HG03139 (cell line): Measurements from ENCODE around the gene TIAL1.
A peak's percentile ranks its signal among the peaks of the same experiment; 100 is the strongest.
"Not testable (repeated sequence)": the region's sequence is repeated elsewhere in the genome, so short reads cannot be mapped to it uniquely, and the experiment has no call there.

Experiments used
- ATAC-seq: cut with Tn5 transposase; IDR thresholded peaks from one replicate; pipeline ENCODE4 v1.9.1; 2021; ENCODE audit not compliant: unreplicated experiment

TIAL1 gene

DNA sequence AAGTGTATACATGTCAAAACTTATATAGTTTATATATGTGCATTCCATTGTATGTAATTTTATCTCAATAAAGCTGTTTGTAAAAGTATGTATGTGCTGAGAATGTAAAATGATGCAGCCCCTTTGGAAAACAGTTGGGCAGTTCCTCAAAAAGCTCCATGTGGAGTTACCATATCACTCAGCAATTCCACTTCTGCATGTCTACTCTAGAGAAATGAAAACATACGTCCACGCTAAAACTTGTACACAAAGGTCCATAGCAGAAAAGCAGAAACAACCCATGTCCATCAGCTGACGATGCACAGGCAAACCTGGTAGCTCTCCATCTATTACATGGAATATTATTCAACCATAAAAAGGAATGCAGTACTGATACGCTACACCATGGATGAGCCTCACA is 45.9 kb downstream of the TIAL1 start:
- ATAC-seq = no peak

DNA sequence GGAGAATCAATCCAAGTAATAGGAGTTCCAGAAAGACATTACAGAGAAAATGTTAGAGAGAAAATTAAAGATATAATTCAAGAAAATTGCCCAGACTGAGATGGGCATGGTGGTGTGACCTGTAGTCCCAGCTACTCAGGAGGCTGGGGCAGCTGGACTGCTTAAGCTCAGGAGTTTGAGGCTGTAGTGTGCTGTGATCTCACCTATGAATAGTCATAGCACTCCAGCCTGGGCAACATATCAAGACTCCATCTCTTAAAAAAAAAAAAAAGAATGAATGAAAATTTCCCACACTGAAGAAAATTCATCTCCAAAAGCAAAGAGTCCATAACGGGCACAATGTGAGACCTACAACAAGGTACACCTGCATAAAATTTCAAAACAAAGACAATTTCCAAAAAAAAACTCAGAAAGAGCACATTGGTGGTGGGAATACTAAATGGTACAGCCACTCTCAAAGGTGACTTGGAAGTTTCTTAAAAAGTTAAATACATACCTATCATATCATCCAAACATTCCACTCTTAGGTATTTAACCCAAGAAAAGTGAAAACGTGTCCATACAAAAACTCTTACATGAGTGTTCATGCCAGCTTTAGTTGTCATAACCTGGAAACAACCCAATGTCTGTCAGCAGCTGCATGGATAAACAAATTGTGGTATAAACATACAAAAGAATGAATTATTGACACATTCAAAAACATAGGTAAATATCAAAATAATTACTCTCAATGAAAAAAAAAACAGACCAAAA is 47.3 kb downstream of the TIAL1 start:
- no peak for ATAC-seq

DNA sequence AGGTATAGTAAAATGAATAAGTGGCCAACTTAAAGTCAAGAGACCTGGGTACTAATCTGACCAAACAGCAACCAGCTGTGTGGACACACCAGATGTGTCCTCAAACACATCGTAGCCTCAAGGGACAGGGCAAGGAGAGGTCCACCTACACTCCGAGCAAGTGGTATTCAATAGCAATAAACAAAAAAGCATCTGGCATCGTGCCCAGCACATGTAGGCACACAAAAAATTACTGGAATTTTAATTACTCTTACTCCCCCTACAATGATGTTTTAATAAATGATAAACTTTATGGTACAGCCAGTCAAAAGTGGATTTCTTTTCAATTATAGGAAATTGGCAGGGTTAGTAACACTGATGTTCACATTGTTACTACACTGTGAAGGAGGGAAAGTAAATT is 50.8 kb downstream of the TIAL1 start:
- no peak for ATAC-seq

DNA sequence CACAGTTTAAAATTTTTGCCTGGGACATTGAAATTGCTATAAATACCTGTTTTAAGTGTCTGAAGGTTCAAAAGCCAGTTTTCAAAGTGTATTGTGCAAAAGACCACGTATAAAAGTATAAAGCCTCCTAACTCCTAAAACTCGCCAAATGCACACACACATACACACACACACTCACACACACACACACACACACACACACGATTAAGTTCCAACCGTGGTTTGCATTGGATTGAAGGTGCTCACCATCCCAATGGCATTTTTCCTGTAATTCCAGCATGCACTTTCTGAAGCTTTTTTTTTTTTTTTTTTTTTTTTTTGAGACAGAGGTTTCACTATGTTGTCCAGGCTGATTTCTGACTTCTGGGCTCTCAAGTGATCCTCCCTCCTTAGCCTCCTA is 51.5 kb downstream of the TIAL1 start:
- ATAC-seq = no peak

DNA sequence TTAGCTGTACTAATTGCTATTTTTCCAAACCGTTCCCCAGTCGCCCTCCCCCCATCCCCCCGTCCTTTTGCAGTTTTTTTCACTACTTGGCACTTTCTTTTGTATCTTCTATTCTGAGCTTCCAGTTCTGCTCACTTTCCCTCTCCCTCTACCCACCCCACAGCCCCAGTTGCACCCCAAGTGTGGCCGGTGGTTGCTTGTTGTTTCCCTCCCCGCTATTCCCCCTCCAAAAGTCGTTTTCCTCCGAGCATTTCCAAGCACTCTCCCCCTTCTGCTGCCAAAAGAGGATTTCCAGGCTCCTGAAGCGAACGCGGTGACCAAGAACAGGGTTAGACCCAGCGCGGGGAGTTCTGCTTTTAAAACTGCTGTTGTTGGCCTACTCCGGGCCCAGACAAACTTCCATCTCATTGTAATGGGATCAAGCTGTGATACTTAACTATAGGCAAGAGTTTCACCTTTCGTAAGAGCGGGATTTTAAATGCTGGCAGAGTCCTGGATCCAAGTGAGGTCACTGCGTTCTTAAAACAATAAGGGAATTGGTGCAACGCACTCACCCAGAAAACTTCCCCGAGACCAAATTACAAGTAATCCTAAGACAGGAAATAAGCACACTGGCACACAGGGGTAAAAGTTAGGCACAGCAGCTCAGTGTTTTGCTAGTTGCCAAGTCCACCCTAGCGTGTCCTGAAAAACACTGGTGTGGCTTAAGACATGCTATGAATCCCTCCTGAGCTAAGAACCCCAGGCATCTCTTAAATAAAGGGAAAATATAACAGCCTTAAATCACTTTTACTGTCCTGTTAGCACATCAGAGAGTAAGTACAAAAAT is 52.7 kb downstream of the TIAL1 start:
- no peak for ATAC-seq

DNA sequence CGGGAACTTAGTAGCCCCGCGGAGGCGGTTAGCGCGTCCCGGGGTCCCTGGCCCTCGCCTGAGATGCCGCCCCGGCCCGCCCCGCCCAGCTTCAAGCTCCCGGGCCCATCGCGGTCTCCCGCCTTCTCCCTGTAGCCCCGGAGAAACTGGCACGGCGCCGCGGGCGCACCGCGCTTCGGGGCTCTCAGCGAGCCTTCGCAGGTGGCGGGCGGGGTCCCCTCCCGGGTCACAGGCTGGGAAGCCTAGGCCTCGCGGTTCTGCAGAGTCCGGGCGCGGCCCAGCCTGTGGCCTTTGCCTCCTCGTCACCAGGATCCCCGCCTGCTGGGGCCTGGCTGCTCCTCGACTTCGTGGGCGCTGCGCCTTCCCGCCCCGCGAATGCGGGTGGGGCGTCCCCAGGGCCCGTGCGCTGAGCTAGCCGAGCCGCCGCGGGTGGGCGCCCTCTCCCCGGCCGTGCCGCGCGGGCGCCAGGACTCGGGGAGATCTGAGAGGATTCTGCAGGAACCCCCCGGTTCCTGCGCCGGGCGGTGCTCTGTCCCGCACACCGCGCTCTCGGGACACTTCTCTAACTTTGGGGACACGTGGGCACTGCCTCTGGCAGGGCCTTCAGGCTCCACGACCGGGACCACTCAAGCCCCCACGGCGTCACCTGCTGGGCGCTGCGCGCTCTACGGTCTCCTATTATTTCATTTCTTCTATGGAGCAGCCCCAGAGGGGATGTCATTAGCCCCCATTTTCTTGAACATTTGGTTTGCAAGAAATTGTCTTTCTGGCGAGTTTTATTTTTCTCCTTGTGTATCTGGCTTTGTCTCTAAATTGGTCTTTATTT is 53.6 kb downstream of the TIAL1 start:
- ATAC-seq = peak; percentile 40

DNA sequence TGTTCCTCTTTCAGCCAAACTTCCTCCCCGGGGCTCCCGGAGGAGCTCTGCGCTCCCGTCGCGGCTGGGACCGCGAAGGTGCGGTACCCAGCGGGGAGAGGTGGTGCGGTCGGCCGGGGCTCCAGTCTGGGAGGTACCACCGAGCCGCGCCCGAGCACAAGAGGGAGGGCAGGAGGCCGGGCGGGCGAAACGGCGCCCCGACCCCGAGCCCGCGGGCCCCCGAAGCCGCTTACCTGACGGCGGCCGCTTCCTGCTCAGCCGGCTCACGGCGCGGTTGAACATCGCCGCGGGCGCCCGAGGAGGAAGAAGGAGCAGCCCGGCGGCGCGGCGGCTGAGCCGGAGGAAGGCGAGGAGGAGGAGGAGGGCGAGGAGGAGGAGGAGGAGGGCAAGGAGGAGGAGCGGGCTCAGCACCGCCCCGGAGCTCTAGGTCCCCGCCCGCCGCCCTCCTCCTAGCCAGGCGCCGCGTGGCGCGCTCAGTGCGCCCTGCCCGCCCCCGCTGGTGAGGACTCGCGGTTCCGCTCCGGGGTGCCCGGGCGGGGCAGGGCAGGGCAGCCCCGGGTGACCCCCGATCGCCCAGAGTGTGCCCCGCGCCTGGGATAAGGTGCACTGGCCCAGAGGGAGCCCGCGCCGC is 54.3 kb downstream of the TIAL1 start, which contains the start of gene RGS10:
Gene RGS10, minus strand, starts transcription at position 363 of the 631 bp plus-strand sequence. Its CDS starts 81 bp downstream, at position 282.
- peak; percentile 68 for ATAC-seq

DNA sequence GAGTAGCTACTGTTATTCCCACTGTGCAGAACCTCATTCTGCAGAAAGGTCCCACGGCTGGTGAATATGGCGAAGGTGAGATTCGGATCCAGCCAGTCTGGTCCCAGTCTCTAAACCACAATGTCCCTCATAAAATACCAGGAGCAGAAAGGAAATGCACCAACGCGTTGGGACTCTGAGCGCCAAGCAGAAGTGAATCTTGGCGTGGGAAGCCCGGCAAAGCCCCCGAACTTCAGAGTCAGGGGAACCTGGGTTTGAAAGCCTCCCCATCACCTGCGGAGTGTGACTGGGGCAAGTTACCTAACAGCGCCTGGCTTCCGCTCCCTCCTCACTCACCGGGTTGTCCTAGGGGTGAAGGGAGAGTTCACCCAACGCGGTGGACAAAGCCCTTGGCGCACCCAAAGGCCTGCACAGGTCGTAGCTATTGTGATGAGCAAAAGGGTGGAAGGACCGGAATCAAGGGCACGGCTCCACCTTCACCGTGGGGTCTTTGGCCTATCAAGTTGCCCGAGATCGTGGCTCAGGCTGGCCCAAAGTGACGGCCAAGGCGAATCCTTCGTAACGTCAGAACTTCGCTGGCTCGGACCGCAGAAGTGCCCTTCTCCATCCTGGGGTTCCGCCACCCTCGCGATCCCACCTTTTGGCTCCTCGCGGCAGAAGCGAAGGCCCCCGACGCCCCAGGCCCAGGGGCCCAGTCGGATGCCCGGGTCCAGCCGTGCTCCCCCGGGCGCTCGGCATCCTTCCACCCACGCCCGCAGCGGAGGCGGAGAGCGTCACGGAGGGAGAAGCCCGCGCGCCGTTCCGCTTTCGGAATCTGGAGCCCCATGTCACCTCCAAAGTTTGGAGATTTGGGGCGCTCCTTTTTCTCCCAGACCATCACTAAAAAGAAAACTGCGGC is 55.1 kb downstream of the TIAL1 start:
- ATAC-seq = no peak

DNA sequence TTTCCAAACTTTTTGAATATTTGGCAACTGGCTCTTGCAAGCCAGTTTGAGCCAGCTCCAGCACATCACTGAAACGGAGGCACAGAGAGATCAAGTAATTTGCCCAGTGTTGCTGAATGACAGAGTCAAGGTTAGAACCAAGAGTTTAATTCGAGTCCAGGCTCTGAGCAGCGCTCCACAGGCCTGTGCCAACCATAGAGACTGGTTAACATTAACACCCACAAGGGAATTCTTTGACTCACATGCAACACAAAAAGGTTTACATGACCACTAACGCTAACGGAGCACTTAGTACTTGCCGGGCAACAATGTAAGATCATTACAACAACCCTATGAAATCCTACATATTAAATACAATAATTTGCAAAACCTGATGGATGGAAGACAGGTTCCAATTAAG is 55.7 kb downstream of the TIAL1 start:
- ATAC-seq = no peak

DNA sequence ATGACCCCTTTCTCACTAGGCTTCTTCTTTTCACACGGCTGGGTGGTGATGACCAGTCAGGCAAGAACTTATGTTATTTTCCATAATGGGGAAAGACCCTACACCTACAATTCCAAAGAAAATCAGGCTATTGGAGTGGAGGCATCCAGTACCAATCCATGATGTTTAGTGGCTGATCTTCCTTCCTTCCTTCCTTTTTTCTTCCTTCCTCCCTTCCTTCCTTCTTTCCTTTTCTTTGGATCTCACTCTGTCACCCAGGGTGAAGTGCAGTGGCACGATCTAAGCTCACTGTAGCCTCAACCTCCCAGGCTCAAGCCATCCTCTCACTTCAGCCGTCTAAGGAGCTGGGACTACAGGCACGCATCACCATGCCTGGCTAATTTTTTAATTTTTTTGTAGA is 56.7 kb downstream of the TIAL1 start:
- no peak for ATAC-seq

DNA sequence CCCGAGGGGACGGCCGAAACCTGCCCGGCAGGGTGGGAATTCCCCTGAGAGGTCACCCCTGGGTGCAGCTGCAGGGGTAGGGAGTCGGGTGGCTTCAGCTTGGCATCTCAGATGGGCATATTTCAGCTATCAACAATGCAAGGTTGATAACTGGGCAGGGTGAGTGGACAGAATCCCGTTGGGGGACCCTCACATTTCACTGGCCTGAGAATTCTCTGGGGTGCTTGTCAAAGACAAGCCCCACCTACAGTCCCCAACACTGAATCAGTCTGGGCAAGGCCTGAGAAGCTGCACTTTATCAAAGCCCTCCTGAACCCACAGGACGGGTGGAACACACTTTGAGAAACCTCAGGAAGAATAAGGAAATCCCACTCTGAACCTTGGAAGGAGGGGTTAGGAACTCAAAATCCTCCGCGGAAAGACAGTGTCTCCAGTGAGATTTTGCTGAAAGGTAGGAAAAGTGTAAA is 57.4 kb downstream of the TIAL1 start:
- no peak for ATAC-seq

DNA sequence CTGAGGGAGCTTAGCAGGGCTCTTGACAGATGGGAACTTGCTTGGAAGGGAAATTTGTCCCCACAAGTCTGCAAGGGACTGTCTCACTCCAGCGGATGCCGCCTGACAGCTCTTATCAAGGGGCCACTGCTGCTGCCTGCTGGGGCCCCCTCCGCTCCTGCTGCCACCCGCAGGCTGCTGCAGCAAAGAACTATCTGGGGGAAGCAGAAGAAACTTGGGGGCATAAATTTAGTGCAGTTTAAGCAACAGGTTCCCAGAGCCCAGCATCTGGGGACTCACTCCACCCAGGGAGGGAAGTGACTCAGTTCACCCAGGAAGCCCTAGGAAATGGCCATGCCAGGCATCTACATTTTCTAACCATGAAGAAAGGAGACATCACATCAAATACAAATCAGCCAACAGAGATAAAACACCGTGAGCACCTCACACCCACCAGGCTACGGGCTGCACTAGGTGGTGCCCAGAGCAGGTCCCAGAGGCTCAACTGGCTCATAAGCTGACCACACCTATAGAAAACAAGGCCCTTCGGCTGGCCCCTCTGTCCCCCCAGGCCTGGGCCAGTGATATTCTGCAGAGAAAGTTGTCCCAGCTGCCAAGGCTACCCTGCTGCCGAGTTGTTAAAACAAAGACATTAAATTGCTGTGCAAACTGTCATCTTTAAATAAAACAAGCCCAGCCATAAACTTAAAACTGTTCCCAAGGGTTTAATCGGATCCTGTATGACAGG is 58.0 kb downstream of the TIAL1 start:
- ATAC-seq = no peak

DNA sequence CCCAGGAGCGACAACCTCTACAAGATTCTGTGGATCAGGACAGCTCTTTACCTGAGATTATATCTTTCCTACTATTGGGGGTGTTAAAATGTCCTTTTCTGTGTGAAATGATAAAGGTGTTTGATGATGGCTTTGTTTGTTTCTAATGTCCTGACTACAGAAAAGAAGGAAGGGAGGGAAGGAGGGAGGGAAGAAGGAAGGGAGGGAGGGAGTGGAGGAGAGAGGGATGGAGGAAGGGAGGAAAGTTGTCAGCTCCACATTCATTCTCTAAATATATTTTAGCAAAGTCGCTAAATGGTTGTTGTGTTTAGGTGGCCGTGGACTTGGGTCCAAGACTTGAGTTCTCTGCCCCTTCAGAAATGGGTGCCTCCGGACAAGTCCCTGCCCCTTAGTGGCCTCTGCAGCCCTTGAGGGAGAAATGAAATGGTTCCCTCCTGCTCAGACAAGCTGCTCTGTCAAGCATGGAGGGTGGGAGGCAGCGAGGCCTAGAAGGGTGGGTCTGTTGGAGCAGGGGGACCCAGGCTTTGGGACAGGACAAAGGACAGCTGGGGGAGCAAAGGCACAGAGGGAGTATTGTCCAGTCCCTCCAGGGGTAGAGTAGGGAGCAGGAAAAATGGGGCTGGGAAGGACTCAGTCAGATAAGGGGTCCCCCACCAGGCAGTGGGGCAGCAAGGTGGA is 58.7 kb downstream of the TIAL1 start:
- ATAC-seq = no peak

DNA sequence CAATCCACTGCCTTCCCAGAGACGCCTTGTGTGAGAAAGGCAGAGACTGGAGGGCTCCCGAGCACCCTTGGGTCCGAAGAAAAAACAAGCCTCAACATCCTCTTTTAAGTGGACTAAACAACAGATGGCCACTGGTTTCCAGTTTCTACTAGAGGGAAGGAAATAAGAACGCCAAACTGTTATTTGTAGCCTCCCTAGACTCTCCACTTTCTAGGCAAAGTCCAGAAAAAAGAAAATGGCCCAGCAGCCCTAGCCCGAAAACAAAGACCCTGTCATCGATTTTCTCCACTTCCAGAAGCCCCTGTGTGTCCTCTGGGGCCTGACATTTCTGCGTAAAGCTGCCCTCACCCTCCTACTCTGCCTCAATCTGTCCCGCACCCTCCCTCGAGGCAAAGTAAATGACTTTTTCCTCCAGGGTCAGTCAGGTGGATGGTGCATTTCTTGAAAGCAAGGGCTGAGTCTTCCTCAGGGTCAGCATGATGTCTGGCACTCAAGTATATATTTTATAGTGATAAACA is 60.2 kb downstream of the TIAL1 start:
- ATAC-seq = no peak

DNA sequence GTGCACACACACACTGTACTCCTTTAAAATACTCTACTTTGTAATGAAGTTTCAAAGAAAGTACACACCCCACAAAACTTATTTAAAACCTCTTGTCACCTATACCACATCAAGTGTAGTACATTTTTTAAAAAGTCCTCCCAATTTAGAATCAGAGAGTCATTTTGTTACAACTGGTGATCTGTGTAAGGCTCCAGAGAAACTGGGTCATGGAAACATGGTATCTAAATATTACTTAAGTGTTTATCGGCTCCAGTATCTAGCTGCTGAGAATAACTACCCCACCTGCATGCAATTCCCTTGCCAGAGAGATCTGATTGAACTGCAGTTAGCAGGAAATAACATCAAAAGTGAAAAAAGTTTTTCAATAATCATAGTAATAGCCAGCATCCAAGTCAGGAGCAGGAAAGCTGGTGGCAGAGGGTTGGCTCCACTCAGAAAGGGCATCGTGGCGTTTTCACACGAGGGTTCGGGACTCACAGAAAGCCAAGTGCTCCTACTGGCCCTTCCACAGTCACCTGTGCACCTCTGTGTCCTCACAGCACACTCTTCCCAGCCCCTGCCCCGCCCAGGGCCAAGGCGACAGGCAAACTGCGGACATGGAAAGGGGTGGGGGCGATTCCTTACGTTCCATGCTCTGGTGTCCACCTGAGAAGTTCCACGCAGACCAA is 60.8 kb downstream of the TIAL1 start:
- ATAC-seq = no peak

DNA sequence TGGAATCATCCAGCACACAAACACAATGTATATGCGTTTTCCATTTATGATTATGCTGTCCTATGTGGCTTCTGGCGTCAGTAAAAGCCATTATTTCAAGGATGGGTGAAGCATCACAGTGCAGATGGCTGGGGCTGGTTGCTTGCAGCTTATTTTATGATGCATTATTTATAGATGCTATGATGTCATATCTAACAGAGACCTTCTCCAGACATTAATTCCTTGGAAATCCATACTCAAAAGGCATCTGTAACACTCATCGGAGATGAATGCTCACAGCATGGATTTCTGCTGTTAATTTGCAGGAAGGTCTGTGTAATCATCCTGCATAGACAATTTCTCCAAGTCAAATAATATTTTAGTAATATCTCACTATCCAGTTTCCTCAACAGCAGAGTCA is 61.5 kb downstream of the TIAL1 start:
- no peak for ATAC-seq

DNA sequence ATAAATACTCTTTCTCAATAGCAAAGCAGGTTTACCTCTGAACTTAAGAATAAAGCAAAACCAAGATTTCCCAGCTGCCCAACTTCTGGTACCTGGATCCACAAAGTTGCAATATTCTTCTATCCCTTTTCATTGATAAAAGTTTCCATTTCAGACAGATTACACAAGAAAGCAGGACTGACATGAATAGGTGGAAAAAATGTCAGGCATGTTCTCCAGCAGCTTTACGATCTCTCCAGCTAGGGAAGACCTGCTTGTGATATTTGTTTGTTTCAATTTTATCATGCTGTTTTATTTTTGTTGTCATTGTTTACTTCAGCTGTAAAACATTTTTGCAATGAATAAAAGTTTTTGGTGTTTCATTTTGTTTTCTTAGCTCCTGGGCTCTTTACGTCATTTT is 63.3 kb downstream of the TIAL1 start:
- ATAC-seq = no peak

DNA sequence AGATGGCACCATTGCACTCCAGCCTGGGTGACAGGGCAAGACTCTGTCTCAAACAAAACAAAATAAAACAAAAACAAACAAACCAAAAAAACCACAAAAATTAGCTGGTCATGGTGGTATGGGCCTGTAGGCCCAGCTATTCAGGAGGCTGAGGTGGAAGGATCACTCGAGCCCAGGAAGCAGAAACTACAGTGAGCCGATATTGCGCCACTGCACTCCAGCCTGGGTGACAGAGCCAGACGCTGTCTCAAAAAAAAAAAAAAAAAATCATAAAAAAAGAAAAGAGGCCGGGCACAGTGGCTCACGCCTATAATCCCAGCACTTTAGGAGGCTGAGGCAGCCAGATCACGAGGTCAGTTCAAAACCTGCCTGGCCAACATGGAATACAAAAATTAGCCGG is 64.0 kb downstream of the TIAL1 start:
- not testable (repeated sequence) for ATAC-seq
